GM23248 (cell line): ENCODE measurements around the gene CHCHD3.

Experiments used
- EZH2 ChIP-seq: fragments of 200-600 bp; sonication (generic); IDR thresholded peaks from 2 replicates; pipeline ENCODE4 v1.6.1; 2018; ENCODE audit warnings: antibody characterized with exemption, mild to moderate bottlenecking; ENCODE audit not compliant: insufficient read depth, poor library complexity, severe bottlenecking
- EZH2phosphoT487 ChIP-seq: fragments of 200-600 bp; sonication (generic); IDR thresholded peaks from 2 replicates; pipeline ENCODE4 v1.6.1; 2018; ENCODE audit warnings: antibody characterized with exemption, moderate library complexity, mild to moderate bottlenecking, low read depth; ENCODE audit not compliant: insufficient read depth

DNA sequence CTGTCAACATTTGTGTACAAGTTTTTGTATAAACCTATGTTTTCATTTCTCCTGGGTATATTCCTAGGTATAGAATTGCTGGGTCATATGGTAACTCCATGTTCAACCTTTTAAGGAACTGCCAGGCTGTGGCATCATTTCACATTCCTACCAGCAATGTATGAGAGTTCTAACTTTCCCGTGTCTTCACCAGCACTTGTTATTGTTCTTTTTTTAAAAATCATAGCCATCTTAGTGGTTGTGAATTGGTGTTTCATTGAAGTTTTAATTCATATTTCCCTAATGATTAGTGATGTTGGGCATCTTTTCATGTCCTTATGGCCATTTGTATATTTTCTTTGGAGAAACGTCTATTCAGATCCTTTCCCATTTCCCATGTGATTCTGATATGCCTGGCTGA is 312.6 kb downstream of the CHCHD3 start:
- no peak for TF ChIP-seq EZH2
- TF ChIP-seq EZH2phosphoT487, result no peak
